ENCODE data around the gene CPTP.

CPTP gene

GRCh38 chr1:1306070-1306660 lies 18.4 kb upstream of the CPTP start:
- no peak for TF ChIP-seq CTCF (IDR thresholded peaks at IDR 0.05)
- Histone ChIP-seq H3K9me3 (ENCODE audit: control insufficient read depth, low read length) (no peaks in the 10 kb centered on the region), H3K4me3 (ENCODE audit: low read depth, low read length) (no peak overlapping the region), H3K27ac (no peak overlapping the region), H3K79me2 (no peaks in the 10 kb centered on the region), H3K27me3 (ENCODE audit: control insufficient read depth, insufficient read depth, low read length) (no peaks in the 10 kb centered on the region), H3K4me1 (peaks cover 3% of the 10 kb centered on the region), H2AFZ (no peak overlapping the region), H3K9ac (no peak overlapping the region), H3K4me2 (ENCODE audit: low read length) (peak overlapping the region; percentile 42), H3K36me3 (ENCODE audit: control insufficient read depth, insufficient read depth, low read length) (no peaks in the 10 kb centered on the region)

- Histone ChIP-seq H2AFZ (no peak overlapping the region), H3K27ac (no peak overlapping the region), H3K9me3 (ENCODE audit: control insufficient read depth, low read length) (no peaks in the 10 kb centered on the region), H3K4me2 (ENCODE audit: low read length) (peak overlapping the region; percentile 42), H3K4me3 (ENCODE audit: low read depth, low read length) (peak overlapping the region; percentile 39), H3K27me3 (ENCODE audit: control insufficient read depth, insufficient read depth, low read length) (no peaks in the 10 kb centered on the region), H3K79me2 (no peaks in the 10 kb centered on the region), H3K36me3 (ENCODE audit: control insufficient read depth, insufficient read depth, low read length) (no peaks in the 10 kb centered on the region), H3K4me1 (peaks cover 3% of the 10 kb centered on the region), H3K9ac (no peak overlapping the region)
- no peak for TF ChIP-seq CTCF (IDR thresholded peaks at IDR 0.05)
These were observed 17.8 kb upstream of the CPTP start for GRCh38 chr1:1306661-1307260.

- peaks cover 3% of the 10 kb centered on the region for H3K4me1 ChIP-seq
- H3K36me3 ChIP-seq (ENCODE audit: control insufficient read depth, insufficient read depth, low read length): no peaks in the 10 kb centered on the region
- H3K79me2 ChIP-seq: no peaks in the 10 kb centered on the region
- H3K27ac ChIP-seq: no peak overlapping the region
- no peak overlapping the region for H2AFZ ChIP-seq
- peak overlapping the region; percentile 39 for H3K4me3 ChIP-seq (ENCODE audit: low read depth, low read length)
- TF ChIP-seq CTCF (IDR thresholded peaks at IDR 0.05): no peak
- H3K9ac ChIP-seq: no peak overlapping the region
- peak overlapping the region; percentile 42 for H3K4me2 ChIP-seq (ENCODE audit: low read length)
- no peaks in the 10 kb centered on the region for H3K9me3 ChIP-seq (ENCODE audit: control insufficient read depth, low read length)
- H3K27me3 ChIP-seq (ENCODE audit: control insufficient read depth, insufficient read depth, low read length): no peaks in the 10 kb centered on the region
These were observed 17.2 kb upstream of the CPTP start for GRCh38 chr1:1307261-1307922.

- no peak for TF ChIP-seq CTCF (IDR thresholded peaks at IDR 0.05)
- Histone ChIP-seq H3K27me3 (ENCODE audit: control insufficient read depth, insufficient read depth, low read length) (no peaks in the 10 kb centered on the region), H3K36me3 (ENCODE audit: control insufficient read depth, insufficient read depth, low read length) (no peaks in the 10 kb centered on the region), H3K79me2 (no peaks in the 10 kb centered on the region), H3K4me1 (peaks cover 3% of the 10 kb centered on the region), H3K27ac (peak within 1 kb of the TSS; percentile 77), H3K9ac (peak within 1 kb of the TSS; percentile 37), H3K4me3 (ENCODE audit: low read depth, low read length) (peak within 1 kb of the TSS; percentile 85), H2AFZ (peak within 1 kb of the TSS; percentile 79), H3K9me3 (ENCODE audit: control insufficient read depth, low read length) (no peaks in the 10 kb centered on the region), H3K4me2 (ENCODE audit: low read length) (peak within 1 kb of the TSS; percentile 97)
These were observed 16.5 kb upstream of the CPTP start, which contains the start of the genes ACAP3 and PUSL1 for GRCh38 chr1:1307923-1308755. TSS of gene ACAP3 (minus strand) at chr1:1307930. CDS start at chr1:1307815, 115 bp downstream. TSS of gene PUSL1 (plus strand) at chr1:1308597. CDS start at chr1:1308644, 47 bp downstream.

Data from parathyroid adenoma (tissue), 2 donors.